Upper lobe of right lung (tissue), 1 donor: ENCODE data around the gene FOSL1. TPM values are rescaled to one million over a fixed set of nuclear protein-coding genes. Genes with fewer than 3 reads are reported as not detected.

ENCODE experiments used
- ATAC-seq: fragments of 200-7000 bp; cut with Tn5 transposase; one replicate; pipeline ENCODE4 v1.9.1; 2020; ENCODE audit warnings: mild to moderate bottlenecking, moderate library complexity
- DNase-seq: peaks from one replicate; pipeline ENCODE4 v3.0.0-alpha.2; 2020
- H3K27ac ChIP-seq: fragments of 200-600 bp; one replicate; pipeline ENCODE4 v1.8.0; 2022
- H3K27me3 ChIP-seq: fragments of 200-600 bp; one replicate; pipeline ENCODE4 v1.8.0; 2022; ENCODE audit warnings: mild to moderate bottlenecking
- H3K36me3 ChIP-seq: fragments of 200-600 bp; one replicate; pipeline ENCODE4 v1.8.0; 2022
- H3K4me1 ChIP-seq: fragments of 200-600 bp; one replicate; pipeline ENCODE4 v1.8.0; 2022
- H3K4me3 ChIP-seq: fragments of 200-600 bp; one replicate; pipeline ENCODE4 v1.8.0; 2022; ENCODE audit warnings: mild to moderate bottlenecking
- H3K9me3 ChIP-seq: fragments of 200-600 bp; one replicate; pipeline ENCODE4 v1.8.0; 2022
- intact Hi-C: fragments of 100-400 bp; cut with DNase I; formaldehyde crosslinking; loops from one replicate; pipeline ENCODE4 v1.11.0; 2022
- total RNA-seq: library from RNA; stranded (reverse); fragmentation: NEBNext Ultra II Directional; extraction: Animal tissue kit (Norgen Biotek cat#: 25700); gene quantifications from one replicate; pipeline ENCODE4 v1.2.1, GENCODE V29; 2021
- TF ChIP-seq, protein P1 (sequence below): fragments of 200-600 bp; IDR thresholded peaks from one replicate; pipeline ENCODE4 v1.8.0; 2022; ENCODE audit warnings: antibody characterized with exemption
- donor health status: DM: no; HTN: yes; CAD: no; lungs with severe emphysema.

The FOSL1 gene
- total RNA-seq, 1 donor from 2014 or later: 3.9 TPM

DNA sequence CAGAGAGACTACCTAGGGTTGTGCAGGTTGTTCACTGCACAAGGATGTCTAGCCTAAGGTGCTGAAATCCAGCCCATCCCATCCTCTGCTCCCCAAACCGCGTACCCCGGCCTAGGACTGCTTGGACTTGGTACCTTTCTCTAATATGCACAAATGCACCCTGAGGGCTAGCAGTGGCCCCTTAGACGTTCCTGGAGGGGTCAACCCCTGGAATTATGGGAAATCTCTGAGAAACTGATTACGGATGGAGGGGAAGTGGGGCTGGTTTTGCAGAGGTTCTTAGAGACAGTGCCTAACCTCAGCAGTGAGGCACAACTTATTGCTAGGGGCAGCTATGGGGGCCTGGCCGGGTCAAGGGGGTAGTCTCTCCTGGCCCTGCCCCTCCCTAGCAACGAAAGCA lies 16.2 kb upstream of the FOSL1 start:
- Histone ChIP-seq H3K27ac (no peak overlapping the region), H3K4me3 (no peak overlapping the region), H3K36me3 (no peaks in the 10 kb centered on the region), H3K27me3 (no peaks in the 10 kb centered on the region), H3K9me3 (no peaks in the 10 kb centered on the region), H3K4me1 (peaks cover 55% of the 10 kb centered on the region)
- no peak for DNase-seq
- intact Hi-C loops: no loop called here
- ATAC-seq: no peak
- TF ChIP-seq, protein P1, sequence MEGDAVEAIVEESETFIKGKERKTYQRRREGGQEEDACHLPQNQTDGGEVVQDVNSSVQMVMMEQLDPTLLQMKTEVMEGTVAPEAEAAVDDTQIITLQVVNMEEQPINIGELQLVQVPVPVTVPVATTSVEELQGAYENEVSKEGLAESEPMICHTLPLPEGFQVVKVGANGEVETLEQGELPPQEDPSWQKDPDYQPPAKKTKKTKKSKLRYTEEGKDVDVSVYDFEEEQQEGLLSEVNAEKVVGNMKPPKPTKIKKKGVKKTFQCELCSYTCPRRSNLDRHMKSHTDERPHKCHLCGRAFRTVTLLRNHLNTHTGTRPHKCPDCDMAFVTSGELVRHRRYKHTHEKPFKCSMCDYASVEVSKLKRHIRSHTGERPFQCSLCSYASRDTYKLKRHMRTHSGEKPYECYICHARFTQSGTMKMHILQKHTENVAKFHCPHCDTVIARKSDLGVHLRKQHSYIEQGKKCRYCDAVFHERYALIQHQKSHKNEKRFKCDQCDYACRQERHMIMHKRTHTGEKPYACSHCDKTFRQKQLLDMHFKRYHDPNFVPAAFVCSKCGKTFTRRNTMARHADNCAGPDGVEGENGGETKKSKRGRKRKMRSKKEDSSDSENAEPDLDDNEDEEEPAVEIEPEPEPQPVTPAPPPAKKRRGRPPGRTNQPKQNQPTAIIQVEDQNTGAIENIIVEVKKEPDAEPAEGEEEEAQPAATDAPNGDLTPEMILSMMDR: no peak

DNA sequence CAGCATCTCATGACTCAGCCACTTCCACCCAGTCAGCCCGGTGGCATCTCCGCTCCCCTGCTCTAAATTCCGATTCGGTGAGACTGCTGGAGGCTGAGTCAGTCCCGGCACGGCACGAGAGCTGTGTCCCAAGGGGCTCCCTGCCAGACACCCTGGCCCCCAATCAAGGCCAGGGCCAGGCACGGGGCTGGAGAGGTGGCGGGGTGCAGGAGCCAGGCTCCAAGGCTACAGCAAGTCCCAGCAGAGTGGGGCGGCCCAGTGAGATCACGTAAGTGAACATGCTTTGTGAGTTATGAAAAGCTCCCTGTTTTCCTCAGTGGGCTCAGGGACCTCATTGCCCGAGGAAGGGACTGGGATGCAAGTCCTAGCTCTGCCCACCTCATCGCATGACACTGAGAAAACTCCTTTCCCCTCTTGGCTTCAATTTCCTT lies 15.6 kb upstream of the FOSL1 start:
- TF ChIP-seq, protein P1: no peak
- H3K4me1 ChIP-seq: peaks cover 56% of the 10 kb centered on the region
- H3K27ac ChIP-seq: peak overlapping the region; percentile 72
- DNase-seq (peak; percentile 78), ATAC-seq (peak; percentile 13)
- intact Hi-C loops: no loop called here
- H3K27me3 ChIP-seq: no peaks in the 10 kb centered on the region
- no peak overlapping the region for H3K4me3 ChIP-seq
- no peaks in the 10 kb centered on the region for H3K9me3 ChIP-seq
- H3K36me3 ChIP-seq: no peaks in the 10 kb centered on the region

DNA sequence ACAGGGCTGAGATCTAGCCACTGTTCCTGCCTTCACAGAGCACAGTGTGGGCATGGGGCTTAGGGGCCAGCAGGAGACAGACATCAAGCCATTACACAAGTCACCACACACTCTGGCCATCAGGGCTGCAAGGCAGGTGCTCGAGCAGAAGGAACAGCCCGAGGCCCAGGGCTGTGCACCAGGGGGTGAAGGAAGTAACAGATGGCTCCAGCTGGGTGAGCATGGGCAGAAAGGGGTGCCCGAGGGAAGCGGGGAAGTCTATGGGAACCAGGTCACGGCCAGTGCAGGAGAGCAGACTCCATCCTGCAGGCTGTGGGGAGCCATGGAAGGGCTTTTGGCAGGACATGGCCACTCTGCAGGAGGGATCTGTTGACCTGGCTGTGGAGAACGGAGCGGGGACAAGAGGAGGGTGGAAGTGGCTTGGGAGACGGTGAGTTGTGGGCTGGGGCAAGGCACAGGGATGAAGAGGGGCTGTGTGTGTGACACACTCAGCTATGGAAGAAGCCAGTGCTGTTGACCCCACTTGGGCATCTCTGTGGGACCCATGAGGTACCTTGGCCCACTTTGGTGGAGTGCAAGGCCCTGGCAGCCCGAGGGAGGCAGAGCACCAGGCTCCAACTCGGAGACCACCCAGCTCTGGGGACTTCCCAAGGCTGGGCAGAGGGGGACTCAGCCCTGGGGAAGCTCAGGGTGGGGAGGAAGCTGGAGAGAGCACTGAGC lies 15.1 kb upstream of the FOSL1 start:
- no peaks in the 10 kb centered on the region for H3K27me3 ChIP-seq

DNA sequence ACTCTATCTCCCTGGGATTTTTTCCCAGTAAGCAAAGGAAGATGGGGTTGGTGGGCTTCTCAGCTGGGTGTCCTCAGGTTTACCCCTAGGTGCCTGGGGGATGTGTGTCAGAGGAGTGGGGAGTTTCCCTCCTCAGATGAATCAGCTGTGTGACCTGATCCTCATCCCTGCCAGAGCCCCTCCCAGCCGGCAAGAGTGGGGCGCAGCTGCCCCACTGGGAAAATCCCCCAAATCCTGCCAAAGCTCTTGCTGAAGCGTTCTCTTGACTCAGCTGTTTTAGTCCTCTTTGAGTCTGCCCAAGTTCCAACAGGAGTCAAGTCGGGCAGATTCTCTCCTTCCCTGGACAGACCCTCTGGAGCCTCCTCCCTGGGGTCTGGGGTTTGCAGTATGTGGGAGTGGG lies 12.7 kb upstream of the FOSL1 start:
- H3K9me3 ChIP-seq: no peaks in the 10 kb centered on the region
- ATAC-seq (no peak), DNase-seq (no peak)
- H3K36me3 ChIP-seq: no peaks in the 10 kb centered on the region
- H3K4me3 ChIP-seq: no peak overlapping the region
- no peak overlapping the region for H3K27ac ChIP-seq
- intact Hi-C loops: no loop called here
- H3K27me3 ChIP-seq: no peaks in the 10 kb centered on the region
- TF ChIP-seq, protein P1: no peak
- H3K4me1 ChIP-seq: peaks cover 43% of the 10 kb centered on the region

More for the DNA sequence above, 15.1 kb upstream of the FOSL1 start:
- no peak overlapping the region for H3K4me3 ChIP-seq
- H3K27ac ChIP-seq: peak overlapping the region; percentile 72
- DNase-seq (no peak), ATAC-seq (no peak)
- TF ChIP-seq, protein P1: no peak
- H3K9me3 ChIP-seq: no peaks in the 10 kb centered on the region
- intact Hi-C loops: no loop called here
- H3K36me3 ChIP-seq: no peaks in the 10 kb centered on the region
- peaks cover 50% of the 10 kb centered on the region for H3K4me1 ChIP-seq

DNA sequence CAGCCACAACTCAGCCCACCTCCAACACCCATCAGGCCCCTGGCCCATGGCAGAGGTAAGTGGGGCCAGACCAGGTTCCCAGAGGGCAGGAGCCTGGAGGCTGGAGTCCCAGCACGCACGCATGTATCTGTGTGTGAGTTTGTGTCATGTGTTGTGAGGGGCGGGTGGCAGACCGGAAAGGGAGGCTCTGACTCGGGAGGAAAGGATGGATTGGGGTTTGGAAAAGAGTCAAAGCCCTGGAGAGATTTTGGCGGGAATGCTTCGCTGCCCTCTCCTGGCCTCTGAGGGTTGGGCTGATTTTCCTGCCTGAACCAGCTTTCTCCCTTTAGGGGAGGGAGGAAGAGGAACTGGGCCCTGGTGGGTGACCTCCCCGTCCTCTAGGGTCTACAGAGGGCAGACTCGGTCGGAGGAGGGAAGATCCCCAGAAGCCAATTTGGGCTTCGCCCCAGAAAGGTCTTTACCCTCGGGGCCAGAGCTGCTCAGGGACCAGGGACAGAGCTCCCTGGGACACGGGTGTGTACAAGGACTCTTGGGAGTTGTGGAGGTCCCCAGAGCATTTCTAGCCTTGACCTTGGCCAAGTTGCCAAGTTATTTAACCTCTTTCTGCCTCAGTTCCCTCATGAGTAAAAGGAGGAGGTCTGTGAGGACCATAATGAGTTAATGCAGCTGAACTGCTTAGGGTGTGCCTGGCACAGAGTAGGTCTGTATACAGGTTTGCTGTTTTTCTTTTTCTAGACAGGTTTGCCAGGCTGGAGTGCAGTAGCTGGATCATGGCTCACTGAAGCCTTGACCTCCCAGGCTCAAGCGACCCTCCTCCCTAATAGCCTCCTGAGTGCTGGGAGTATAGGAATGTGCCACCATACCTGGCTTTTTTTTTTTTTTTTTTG lies 11.7 kb upstream of the FOSL1 start:
- peak; percentile 32 for ATAC-seq
- intact Hi-C loops: no loop called here
- Histone ChIP-seq H3K36me3 (no peaks in the 10 kb centered on the region), H3K4me3 (no peak overlapping the region), H3K4me1 (peaks cover 34% of the 10 kb centered on the region), H3K27me3 (no peaks in the 10 kb centered on the region), H3K9me3 (no peaks in the 10 kb centered on the region), H3K27ac (peak overlapping the region; percentile 11)
- TF ChIP-seq, protein P1: peak; percentile 34
- no peak for DNase-seq
